Lower leg skin (tissue), 3 donors: ENCODE measurements around the gene MSANTD3.
"Not testable (repeated sequence)": the region's sequence is repeated elsewhere in the genome, so short reads cannot be mapped to it uniquely, and the experiment has no call there.

Experiments
- CTCF ChIP-seq, 3 donors: fragments of 450-650 bp; IDR thresholded peaks; one replicate each; pipeline ENCODE4 v1.5.1; 2016; ENCODE audit warnings: antibody characterized with exemption in 3 of 3, mild to moderate bottlenecking in 3 of 3, moderate library complexity in 2 of 3
- POLR2A ChIP-seq, 2 donors: fragments of 450-650 bp; IDR thresholded peaks; one replicate each; pipeline ENCODE4 v1.6.1; 2016 to 2017; ENCODE audit warnings: antibody characterized with exemption in 2 of 2, mild to moderate bottlenecking in 1 of 2, moderate library complexity in 1 of 2

DNA sequence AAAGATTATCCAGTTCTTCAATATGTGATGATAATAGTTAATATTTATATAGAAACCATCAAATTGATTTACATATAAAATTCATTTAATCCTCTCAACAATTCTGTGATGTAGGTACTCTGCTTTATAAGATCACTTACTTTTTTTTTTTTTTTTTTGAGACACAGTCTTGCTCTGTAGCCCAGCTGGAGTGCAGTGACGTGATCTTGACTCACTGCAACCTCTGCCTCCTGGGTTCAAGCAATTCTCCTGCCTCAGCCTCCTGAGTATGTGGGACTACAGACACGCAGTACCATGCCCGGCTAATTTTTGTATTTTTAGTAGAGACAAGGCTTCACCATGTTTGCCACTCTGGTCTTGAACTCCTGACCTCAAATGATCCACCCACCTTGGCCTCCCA lies 5.8 kb upstream of the MSANTD3 start:
- not testable (repeated sequence) for TF ChIP-seq CTCF, POLR2A (IDR thresholded peaks at IDR 0.05)
